Stimulated activated memory B cell treated with anti-CD40 and anti-IgM and Interleukin-4, amounts not matched to agents 10 μg/mL and 1 μg/mL and 100 μg/mL, for 72 hours (primary cell): ENCODE data around the gene ZNF556.

Source experiments
- ATAC-seq: fragments of 150-1000 bp; cut with Tn5 transposase; 2 replicates; pipeline ENCODE4 v1.10.0; 2021
- H3K27ac Mint-ChIP-seq: one replicate; pipeline ENCODE4 v1.8.0; 2022; ENCODE audit warnings: mild to moderate bottlenecking, mixed read lengths
- H3K27me3 Mint-ChIP-seq: one replicate; pipeline ENCODE4 v1.8.0; 2022; ENCODE audit warnings: mixed read lengths
- H3K36me3 Mint-ChIP-seq: one replicate; pipeline ENCODE4 v1.8.0; 2022; ENCODE audit warnings: mixed read lengths
- H3K4me1 Mint-ChIP-seq: one replicate; pipeline ENCODE4 v1.8.0; 2022; ENCODE audit warnings: mixed read lengths
- H3K4me3 Mint-ChIP-seq: one replicate; pipeline ENCODE4 v1.8.0; 2022; ENCODE audit warnings: mild to moderate bottlenecking, moderate library complexity, mixed read lengths
- H3K9me3 Mint-ChIP-seq: one replicate; pipeline ENCODE4 v1.8.0; 2022; ENCODE audit warnings: mixed read lengths

Gene ZNF556

DNA sequence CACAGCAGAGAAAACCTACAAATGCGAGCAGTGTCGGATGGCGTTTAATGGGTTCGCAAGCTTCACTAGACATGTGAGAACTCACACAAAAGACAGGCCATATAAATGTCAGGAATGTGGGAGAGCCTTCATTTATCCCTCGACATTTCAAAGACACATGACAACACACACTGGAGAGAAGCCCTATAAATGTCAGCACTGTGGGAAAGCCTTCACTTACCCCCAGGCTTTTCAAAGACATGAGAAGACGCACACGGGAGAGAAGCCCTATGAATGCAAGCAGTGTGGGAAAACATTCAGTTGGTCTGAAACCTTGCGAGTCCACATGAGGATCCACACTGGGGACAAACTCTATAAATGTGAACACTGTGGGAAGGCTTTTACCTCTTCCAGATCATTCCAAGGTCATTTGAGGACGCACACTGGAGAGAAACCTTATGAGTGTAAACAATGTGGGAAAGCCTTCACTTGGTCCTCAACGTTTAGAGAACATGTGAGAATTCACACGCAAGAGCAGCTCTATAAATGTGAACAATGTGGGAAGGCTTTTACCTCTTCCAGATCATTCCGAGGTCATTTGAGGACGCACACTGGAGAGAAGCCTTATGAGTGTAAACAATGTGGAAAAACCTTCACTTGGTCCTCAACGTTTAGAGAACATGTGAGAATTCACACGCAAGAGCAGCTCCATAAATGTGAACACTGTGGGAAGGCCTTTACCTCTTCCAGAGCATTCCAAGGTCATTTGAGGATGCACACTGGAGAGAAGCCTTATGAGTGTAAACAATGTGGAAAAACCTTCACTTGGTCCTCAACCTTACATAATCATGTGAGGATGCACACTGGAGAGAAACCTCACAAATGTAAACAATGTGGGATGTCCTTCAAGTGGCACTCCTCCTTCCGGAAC lies 50.4 kb downstream of the ZNF556 start:
- Mint-ChIP-seq H3K36me3 (peaks cover 59% of the 10 kb centered on the region), H3K27me3 (no peaks in the 10 kb centered on the region), H3K27ac (no peak overlapping the region), H3K9me3 (peaks cover 9% of the 10 kb centered on the region), H3K4me3 (no peak overlapping the region), H3K4me1 (no peaks in the 10 kb centered on the region)
- ATAC-seq = no peak

DNA sequence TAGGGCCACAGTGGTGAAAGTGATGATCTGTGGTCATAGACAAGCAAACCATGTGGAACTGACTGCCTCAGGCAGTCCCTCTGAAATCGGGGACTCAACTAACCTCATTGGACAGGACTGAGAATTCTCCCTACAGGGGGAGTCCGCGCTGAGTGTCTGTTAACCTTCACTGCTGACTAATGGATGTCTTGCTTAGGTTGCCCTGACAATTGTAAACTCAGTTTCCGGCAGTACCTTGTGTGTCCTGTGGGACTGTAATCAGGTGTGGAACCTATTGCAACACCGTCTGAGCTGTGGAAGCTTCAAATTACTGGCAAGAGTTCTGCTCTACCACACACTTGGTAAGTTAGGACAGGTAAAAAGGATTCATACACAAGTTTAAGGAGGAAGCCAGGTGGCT lies 55.9 kb downstream of the ZNF556 start:
- Mint-ChIP-seq H3K27ac (no peak overlapping the region), H3K4me1 (no peaks in the 10 kb centered on the region), H3K4me3 (no peak overlapping the region), H3K9me3 (no peaks in the 10 kb centered on the region), H3K27me3 (no peaks in the 10 kb centered on the region), H3K36me3 (peaks cover 16% of the 10 kb centered on the region)
- no peak for ATAC-seq

DNA sequence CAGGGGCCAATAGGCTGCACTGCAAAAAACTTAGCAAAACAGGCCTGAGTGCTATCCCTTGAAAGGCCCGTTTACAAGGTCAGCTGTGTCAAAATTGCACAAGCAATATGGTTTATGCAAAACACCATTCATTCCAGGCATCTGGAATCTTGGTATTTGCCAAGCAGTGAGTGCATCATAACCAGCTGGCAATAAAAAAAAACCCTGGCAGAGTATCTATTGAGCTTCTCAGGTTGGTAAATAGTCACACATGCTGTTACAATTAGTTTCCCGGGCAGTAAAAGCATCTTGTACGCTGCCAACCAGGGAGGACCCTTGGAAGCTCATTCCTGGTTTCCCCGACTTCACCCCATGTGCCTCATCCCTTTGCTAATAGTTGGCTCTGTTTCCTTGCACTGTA lies 56.4 kb downstream of the ZNF556 start:
- ATAC-seq = no peak
- no peaks in the 10 kb centered on the region for H3K27me3 Mint-ChIP-seq
- no peak overlapping the region for H3K27ac Mint-ChIP-seq
- no peak overlapping the region for H3K4me3 Mint-ChIP-seq
- no peaks in the 10 kb centered on the region for H3K9me3 Mint-ChIP-seq
- H3K36me3 Mint-ChIP-seq = peaks cover 10% of the 10 kb centered on the region
- no peaks in the 10 kb centered on the region for H3K4me1 Mint-ChIP-seq

DNA sequence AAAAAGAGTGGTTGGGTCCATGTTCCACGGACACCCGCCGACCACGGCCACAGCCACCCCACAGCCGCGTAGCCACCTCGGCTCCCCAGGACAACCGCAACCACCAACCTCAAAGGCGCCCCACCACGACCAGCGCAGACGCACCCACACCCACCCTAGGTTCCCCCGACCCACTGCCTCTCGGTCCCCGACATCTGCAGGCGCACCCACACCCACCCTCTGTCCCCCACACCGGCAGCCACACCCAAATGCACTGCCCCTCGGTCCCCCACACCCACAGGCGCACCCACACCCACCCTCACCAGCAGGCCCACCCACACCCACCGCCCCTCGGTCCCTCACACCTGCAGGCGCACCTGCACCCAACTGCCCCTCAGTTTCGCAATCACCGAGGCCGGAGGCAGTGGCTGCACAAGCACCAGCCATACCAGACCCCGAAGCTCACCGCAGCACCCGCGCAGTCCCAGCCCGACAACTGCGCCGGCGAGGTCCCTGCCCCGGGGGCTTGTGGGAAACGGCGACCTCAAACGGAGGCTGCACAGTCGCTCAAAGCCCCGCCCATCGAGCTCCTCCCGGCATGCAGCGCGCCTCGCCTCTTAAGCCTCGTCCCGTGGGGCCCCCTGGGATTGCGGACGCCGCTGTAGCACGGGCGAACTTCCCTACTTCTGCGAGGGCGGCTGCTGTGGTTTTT lies 59.4 kb downstream of the ZNF556 start:
- Mint-ChIP-seq H3K4me3 (no peak overlapping the region), H3K27me3 (no peaks in the 10 kb centered on the region), H3K36me3 (peaks cover 17% of the 10 kb centered on the region), H3K4me1 (no peaks in the 10 kb centered on the region), H3K9me3 (peaks cover 6% of the 10 kb centered on the region), H3K27ac (no peak overlapping the region)
- ATAC-seq = peak; percentile 56

DNA sequence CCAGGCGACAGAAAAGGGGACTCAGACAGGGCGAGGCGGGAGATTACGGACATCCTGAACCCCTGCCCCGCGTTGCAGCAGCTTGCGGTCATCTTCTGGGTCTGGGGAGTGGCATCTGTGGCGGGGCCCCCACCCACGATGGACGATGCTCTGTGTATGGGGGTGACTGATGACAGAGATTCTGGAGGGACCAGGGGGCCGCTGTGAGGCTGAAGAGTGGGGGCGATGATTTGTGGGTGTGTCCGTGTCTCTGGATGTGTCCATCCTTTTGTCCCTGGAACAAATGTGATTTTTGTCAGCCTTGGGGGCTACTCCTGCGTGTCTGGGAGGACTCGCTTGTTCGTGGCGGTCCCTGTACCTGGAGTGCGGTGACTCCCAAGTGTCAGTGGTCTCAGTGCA lies 59.9 kb downstream of the ZNF556 start:
- no peaks in the 10 kb centered on the region for H3K27me3 Mint-ChIP-seq
- H3K36me3 Mint-ChIP-seq = peaks cover 20% of the 10 kb centered on the region
- H3K4me3 Mint-ChIP-seq = no peak overlapping the region
- no peak for ATAC-seq
- H3K4me1 Mint-ChIP-seq = no peaks in the 10 kb centered on the region
- H3K27ac Mint-ChIP-seq = no peak overlapping the region
- H3K9me3 Mint-ChIP-seq = peaks cover 8% of the 10 kb centered on the region
